ENCODE measurements around the gene SMARCD1. TPM values are rescaled to one million over a fixed set of nuclear protein-coding genes. Genes with fewer than 3 reads are reported as not detected.

The SMARCD1 gene
- total RNA-seq, 4 donors from 2014 or later = 45.9 to 97.2 (median 65.3) TPM

GRCh38 chr12:50060120-50060468 lies 25.0 kb upstream of the SMARCD1 start:
- H3K4me3 ChIP-seq = no peak overlapping the region
- peaks cover 0 to 7% of the 10 kb centered on the region in 2 donors for H3K27me3 ChIP-seq
- H3K4me1 ChIP-seq = peaks cover 0 to 25% (median 19%) of the 10 kb centered on the region in 4 donors
- TF ChIP-seq EP300 (IDR thresholded peaks at IDR 0.05) = no peak
- no peak for TF ChIP-seq CTCF (IDR thresholded peaks at IDR 0.05)
- TF ChIP-seq POLR2A (IDR thresholded peaks at IDR 0.05) = no peak
- 64 to 73% methylated on average over 4 of the region's 4 CpGs for WGBS, 2 donors
- no peaks in the 10 kb centered on the region for H3K9me3 ChIP-seq
- no peaks in the 10 kb centered on the region for H3K36me3 ChIP-seq
- no peak for DNase-seq (ENCODE audit: low spot score in 2 of 2)
- H3K27ac ChIP-seq = no peak overlapping the region

GRCh38 chr12:50061171-50061570 lies 24.0 kb upstream of the SMARCD1 start:
- H3K4me1 ChIP-seq = peaks cover 0 to 19% (median 14%) of the 10 kb centered on the region in 4 donors
- H3K36me3 ChIP-seq = no peaks in the 10 kb centered on the region
- no peak for DNase-seq (ENCODE audit: low spot score in 2 of 2)
- H3K4me3 ChIP-seq = no peak overlapping the region
- TF ChIP-seq EP300 (IDR thresholded peaks at IDR 0.05) (peak in 1 of 2 donors; percentile 34), POLR2A (IDR thresholded peaks at IDR 0.05) (no peak), CTCF (IDR thresholded peaks at IDR 0.05) (no peak)
- 87 to 95% methylated on average over 2 of the region's 2 CpGs for WGBS, 2 donors
- H3K27ac ChIP-seq = no peak overlapping the region
- H3K27me3 ChIP-seq = peaks cover 0 to 7% of the 10 kb centered on the region in 2 donors
- H3K9me3 ChIP-seq = no peaks in the 10 kb centered on the region

- H3K27me3 ChIP-seq = peaks cover 0 to 7% of the 10 kb centered on the region in 2 donors
- H3K4me1 ChIP-seq = peaks cover 0 to 9% (median 5%) of the 10 kb centered on the region in 4 donors
- DNase-seq (ENCODE audit: low spot score in 2 of 2) = no peak
- no peak overlapping the region for H3K4me3 ChIP-seq
- TF ChIP-seq CTCF (IDR thresholded peaks at IDR 0.05) = no peak
- no peak for TF ChIP-seq POLR2A (IDR thresholded peaks at IDR 0.05)
- TF ChIP-seq EP300 (IDR thresholded peaks at IDR 0.05) = no peak
- WGBS, 2 donors = 59 to 69% methylated on average over 6 of the region's 6 CpGs
- H3K36me3 ChIP-seq = no peaks in the 10 kb centered on the region
- no peaks in the 10 kb centered on the region for H3K9me3 ChIP-seq
- no peak overlapping the region for H3K27ac ChIP-seq
Measured at GRCh38 chr12:50061946-50062686, 23.0 kb upstream of the SMARCD1 start.

GRCh38 chr12:50062728-50063460 lies 22.2 kb upstream of the SMARCD1 start:
- Histone ChIP-seq H3K27ac (no peak overlapping the region), H3K27me3 (peaks cover 0 to 5% of the 10 kb centered on the region in 2 donors), H3K4me1 (peaks cover 0 to 4% (median 2%) of the 10 kb centered on the region in 4 donors), H3K4me3 (no peak overlapping the region), H3K36me3 (no peaks in the 10 kb centered on the region), H3K9me3 (no peaks in the 10 kb centered on the region)
- no peak for TF ChIP-seq CTCF (IDR thresholded peaks at IDR 0.05)
- no peak for TF ChIP-seq POLR2A (IDR thresholded peaks at IDR 0.05)
- no peak for TF ChIP-seq EP300 (IDR thresholded peaks at IDR 0.05)
- WGBS, 2 donors = 92% methylated on average over 5 of the region's 5 CpGs
- DNase-seq (ENCODE audit: low spot score in 2 of 2) = no peak

- no peaks in the 10 kb centered on the region for H3K9me3 ChIP-seq
- no peak overlapping the region for H3K4me3 ChIP-seq
- DNase-seq (ENCODE audit: low spot score in 2 of 2) = no peak
- no peaks in the 10 kb centered on the region for H3K36me3 ChIP-seq
- no peak overlapping the region for H3K27ac ChIP-seq
- no peak for TF ChIP-seq POLR2A (IDR thresholded peaks at IDR 0.05)
- no peak for TF ChIP-seq EP300 (IDR thresholded peaks at IDR 0.05)
- no peak for TF ChIP-seq CTCF (IDR thresholded peaks at IDR 0.05)
- no peaks in the 10 kb centered on the region for H3K27me3 ChIP-seq
- H3K4me1 ChIP-seq = peaks cover 0 to 8% (median 0%) of the 10 kb centered on the region in 4 donors
- 80 to 82% methylated on average over 3 of the region's 3 CpGs for WGBS, 2 donors
Measured at GRCh38 chr12:50065726-50066310, 19.3 kb upstream of the SMARCD1 start.
